DMS 273 (cell line): ENCODE measurements around the gene SH3RF2.
"Not testable (repeated sequence)": the region's sequence is repeated elsewhere in the genome, so short reads cannot be mapped to it uniquely, and the experiment has no call there.

Source experiments
- DNase-seq: peaks from one replicate; lab custom pipeline; 2025; ENCODE audit not compliant: unreplicated experiment; lab: John Stamatoyannopoulos, UW

The SH3RF2 gene

GRCh38 chr5:145976431-145977155, 40.2 kb downstream of the SH3RF2 start:
- no peak for DNase-seq

GRCh38 chr5:145978171-145978570, 41.8 kb downstream of the SH3RF2 start:
- no peak for DNase-seq

DNA sequence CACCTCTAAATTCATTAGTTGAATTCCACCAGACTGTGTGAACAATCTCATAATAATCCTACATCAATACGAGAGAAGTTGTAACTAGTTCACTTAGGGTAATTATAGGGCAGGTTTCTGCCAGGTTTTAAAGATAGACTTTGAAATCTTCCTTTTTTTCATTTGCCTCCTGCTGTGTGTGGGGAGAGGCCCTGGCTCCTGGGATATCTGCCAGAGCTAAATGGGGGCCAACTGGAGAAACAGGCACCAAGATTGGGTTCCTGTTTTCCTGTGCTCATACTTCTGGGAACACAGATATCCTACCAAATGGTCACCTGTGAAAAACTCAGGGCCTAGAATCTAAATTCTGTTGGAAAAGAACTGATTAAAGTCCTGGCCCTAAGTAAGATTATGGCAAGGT, 42.3 kb downstream of the SH3RF2 start:
- DNase-seq = peak; percentile 46

DNA sequence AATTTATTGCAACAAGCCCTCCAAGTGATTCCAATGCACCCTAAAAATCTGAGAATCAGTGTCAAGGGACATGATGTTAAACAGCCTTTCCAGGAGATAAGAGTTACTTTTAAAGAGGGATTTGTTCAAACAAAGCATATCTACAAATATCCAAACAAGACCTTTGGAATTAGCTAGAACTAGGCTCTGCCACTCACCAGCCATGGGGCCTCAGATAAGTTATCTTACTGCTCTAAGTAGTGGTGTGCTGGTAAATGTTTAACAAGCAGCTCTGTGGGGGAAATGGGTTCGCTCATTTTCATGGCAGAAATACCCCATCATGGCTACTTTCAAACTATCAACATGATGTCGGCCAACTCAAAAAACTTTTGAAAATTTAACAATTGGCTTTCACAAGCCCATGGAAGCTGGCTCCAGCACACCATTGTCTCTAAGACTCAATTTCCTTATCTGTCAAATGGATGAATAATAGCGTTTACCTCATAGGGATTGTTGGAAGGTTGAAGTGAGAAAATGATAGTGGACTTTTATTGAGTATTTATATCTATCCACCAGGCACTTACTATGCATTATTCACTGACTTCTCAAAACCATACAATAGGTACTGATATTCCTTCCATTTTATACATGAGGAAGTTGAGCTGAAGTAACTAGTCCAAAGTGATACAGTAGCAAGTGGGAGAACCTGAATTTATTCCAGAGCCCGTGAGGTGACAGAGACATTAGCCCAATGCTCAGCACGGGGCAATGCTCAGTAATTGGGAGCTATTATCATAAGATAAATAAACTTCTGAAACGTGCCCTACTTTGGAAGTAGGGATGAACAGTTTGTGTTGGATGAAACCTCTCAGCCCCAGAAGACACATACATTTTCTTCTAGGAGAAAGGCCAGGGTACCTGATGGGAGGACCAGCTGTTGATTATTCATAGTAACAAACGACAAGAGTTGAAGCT, 43.2 kb downstream of the SH3RF2 start:
- no peak for DNase-seq

GRCh38 chr5:145980259-145980658, 43.9 kb downstream of the SH3RF2 start:
- no peak for DNase-seq

- no peak for DNase-seq
Observed at GRCh38 chr5:145980718-145981117, 44.3 kb downstream of the SH3RF2 start.

GRCh38 chr5:145981589-145982571, 45.5 kb downstream of the SH3RF2 start:
- peak; percentile 7 for DNase-seq

DNA sequence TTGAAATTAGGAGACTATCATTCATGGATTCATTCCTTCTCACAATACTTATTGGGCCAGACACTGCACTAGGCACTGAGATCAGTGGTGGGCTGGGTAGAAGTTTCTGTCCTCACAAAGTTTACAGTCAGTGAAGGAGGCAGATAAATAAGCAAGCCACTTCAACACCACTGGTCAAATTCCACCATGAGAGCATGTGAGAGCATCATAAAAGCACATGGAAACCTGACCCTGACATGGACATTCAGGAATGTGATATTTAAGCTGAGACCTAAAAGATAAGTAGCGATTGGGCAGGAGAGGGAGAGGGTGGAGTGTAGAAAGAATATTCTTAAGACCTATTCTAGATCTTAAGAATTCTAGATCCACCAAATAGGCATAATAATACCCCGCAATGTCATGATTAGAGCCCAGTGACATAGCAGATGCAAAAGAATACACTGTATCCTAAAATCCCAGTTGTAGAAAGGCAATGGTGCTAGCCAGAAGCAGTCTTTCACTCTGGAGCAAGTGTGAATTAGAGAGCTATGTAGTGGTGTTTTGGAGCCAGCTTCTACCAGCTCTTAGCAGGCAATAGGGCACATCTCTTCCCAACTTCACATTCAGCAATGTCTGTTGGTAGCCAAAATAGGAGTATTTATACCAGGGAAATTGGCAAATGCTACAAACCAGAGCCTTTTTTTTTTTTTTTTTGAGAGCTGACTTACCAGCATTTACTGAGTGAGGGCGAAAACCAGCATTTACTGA, 46.4 kb downstream of the SH3RF2 start:
- no peak for DNase-seq

GRCh38 chr5:145983446-145983845, 47.1 kb downstream of the SH3RF2 start:
- DNase-seq = peak; percentile 15

- no peak for DNase-seq
Observed at GRCh38 chr5:145984072-145984471, 47.7 kb downstream of the SH3RF2 start.

- no peak for DNase-seq
Observed at GRCh38 chr5:145987856-145988255, 51.5 kb downstream of the SH3RF2 start.

DNA sequence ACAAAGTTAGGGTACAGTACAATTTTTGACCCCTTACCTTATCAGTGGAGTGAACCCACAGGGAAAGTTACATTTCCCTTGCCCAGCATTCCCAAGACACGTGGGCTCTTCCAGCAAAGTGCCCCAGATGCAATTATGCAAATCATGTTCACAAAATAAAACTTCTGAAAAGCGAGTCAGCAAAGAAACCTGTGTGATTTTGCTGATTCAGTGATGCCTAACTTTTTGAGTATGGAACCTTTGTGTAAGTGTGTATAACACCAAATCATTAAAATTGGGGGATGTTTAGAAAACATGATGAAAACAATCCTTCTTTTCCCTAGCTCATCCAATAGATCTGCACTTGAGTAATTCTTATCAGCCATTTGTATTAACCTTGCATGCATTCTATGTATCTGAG, 52.6 kb downstream of the SH3RF2 start:
- DNase-seq = no peak

- no peak for DNase-seq
Observed at GRCh38 chr5:145989428-145989827, 53.0 kb downstream of the SH3RF2 start.

- DNase-seq = no peak
Observed at GRCh38 chr5:145990170-145990569, 53.8 kb downstream of the SH3RF2 start.

GRCh38 chr5:145991044-145991575, 54.7 kb downstream of the SH3RF2 start:
- DNase-seq = no peak

DNA sequence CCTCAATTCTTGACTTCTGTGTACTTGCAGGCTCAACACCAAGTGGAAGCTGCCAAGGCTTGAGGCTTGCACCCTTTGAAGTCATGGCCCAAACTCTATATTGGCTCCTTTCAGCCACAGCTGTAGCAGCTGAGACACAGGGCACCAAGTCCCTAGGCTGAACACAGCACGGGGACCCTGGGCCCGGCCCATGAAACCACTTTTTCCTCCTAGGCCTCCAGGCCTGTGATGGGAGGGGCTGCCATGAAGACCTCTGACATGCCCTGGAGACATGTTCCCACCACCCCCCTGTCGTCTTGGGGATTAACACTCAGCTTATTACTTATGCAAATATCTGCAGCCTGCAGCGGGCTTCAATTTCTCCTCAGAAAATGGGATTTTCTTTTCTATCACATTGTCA, 57.2 kb downstream of the SH3RF2 start:
- not testable (repeated sequence) for DNase-seq

- DNase-seq = no peak
Observed at GRCh38 chr5:145996135-145996534, 59.8 kb downstream of the SH3RF2 start.

DNA sequence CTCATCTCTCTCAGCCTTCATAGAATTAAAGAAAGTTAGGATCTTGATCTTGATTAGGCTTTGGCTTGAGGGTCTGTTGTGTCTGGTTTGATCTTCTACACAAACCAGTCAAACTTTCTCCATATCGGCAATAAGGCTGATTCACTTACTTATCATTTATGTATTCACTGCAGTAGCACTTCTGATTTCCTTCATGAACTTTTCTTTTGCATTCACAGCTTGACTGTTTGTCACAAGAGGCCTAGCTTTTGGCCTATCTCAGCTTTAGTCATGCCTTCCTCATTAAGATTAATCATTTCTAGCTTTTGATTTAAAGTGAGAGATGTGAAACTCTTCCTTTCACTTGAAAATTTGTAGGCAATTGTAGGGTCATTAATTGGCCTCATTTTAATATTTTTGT, 62.8 kb downstream of the SH3RF2 start:
- no peak for DNase-seq

- no peak for DNase-seq
Observed at GRCh38 chr5:146000072-146000471, 63.7 kb downstream of the SH3RF2 start.
